Mucosa of rectum (tissue), 2 donors: ENCODE measurements around the gene SMR3B.

Experiments
- H3K27ac ChIP-seq, 2 donors: one replicate each; pipeline ENCODE4 v1.7.0; 2013; ENCODE audit warnings: inconsistent platforms in 2 of 2, low read depth in 2 of 2, low read length in 2 of 2
- H3K27me3 ChIP-seq, 2 donors: one replicate each; pipeline ENCODE4 v1.7.0; 2013; ENCODE audit warnings: low read length in 2 of 2; ENCODE audit not compliant: control insufficient read depth in 2 of 2, insufficient read depth in 2 of 2
- H3K36me3 ChIP-seq, 2 donors: one replicate each; pipeline ENCODE4 v1.7.0; 2013; ENCODE audit warnings: low read length in 2 of 2; ENCODE audit not compliant: control insufficient read depth in 2 of 2, insufficient read depth in 2 of 2
- H3K4me1 ChIP-seq, 2 donors: one replicate each; pipeline ENCODE4 v1.7.0; 2013; ENCODE audit warnings: low read length in 2 of 2, mild to moderate bottlenecking in 1 of 2; ENCODE audit not compliant: control insufficient read depth in 2 of 2, insufficient read depth in 2 of 2
- H3K4me3 ChIP-seq, 2 donors: one replicate each; pipeline ENCODE4 v1.7.0; 2013; ENCODE audit warnings: low read length in 2 of 2
- H3K9ac ChIP-seq, 2 donors: one replicate each; pipeline ENCODE4 v1.7.0; 2013; ENCODE audit warnings: low read length in 2 of 2, low read depth in 1 of 2, mild to moderate bottlenecking in 1 of 2
- H3K9me3 ChIP-seq, 2 donors: one replicate each; pipeline ENCODE4 v1.7.0; 2013; ENCODE audit warnings: low read length in 2 of 2; ENCODE audit not compliant: control insufficient read depth in 2 of 2
- donor health status: healthy.
- donor health status: Normal muscosa, but diverticular disease.

SMR3B gene

DNA sequence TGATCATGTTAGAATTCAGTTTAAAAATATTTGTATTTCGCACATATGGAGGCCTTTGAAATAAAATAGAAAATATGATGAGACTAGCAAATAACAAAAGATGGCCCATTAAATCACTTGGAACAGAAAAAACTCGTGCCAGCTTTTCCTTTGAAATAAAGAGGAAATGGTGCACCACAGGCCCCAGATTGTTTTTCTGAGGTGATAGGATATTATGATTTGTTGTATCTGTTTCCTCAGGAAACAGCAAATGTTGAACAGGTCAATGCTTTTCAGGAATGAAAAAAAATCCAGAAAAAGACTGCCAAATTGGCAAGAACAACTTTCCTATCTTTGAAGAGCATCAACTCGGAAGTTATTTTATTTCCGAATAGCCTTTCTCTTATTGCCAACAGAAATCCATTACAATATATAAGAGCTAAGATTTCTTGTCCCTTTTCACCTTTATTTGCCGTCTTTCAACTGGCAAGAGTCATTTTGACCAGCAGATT, at the start of gene SMR3B:
SMR3B (plus strand) TSS at position 441 of the 491 bp plus-strand sequence. CDS start 1,380 bp downstream, outside the sequence.
- H3K36me3 ChIP-seq: no peaks in the 10 kb centered on the region
- H3K27ac ChIP-seq: no peak within 1 kb of the TSS
- H3K4me3 ChIP-seq: no peak within 1 kb of the TSS
- H3K27me3 ChIP-seq: no peaks in the 10 kb centered on the region
- no peaks in the 10 kb centered on the region for H3K9me3 ChIP-seq
- H3K4me1 ChIP-seq: no peaks in the 10 kb centered on the region
- no peak within 1 kb of the TSS for H3K9ac ChIP-seq

DNA sequence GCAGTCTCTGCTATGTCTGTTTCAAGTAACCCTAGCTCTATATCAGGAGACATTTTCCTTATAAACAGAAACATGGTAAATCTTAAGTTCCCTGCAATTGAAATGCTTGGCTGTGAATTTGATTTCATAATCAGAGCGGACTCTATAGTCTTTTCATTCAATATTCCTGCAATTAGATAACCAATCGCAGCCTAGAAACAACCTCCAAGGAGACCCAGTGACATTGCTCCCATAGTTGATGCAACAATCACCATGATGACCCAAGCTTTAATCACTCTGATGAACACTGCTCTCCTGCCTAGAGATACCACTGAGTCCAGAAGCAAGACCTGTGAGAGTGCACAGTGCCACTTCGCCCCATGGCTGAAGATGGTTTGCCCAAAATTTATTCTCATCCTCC, 48.2 kb upstream of the SMR3B start, which contains the start of gene CABS1:
CABS1 (plus strand) TSS at position 301 of the 400 bp plus-strand sequence; CDS start at position 360, 59 bp downstream.
- Histone ChIP-seq H3K9me3 (no peaks in the 10 kb centered on the region), H3K36me3 (no peaks in the 10 kb centered on the region), H3K4me3 (no peak within 1 kb of the TSS), H3K9ac (no peak within 1 kb of the TSS), H3K27ac (no peak within 1 kb of the TSS), H3K27me3 (no peaks in the 10 kb centered on the region), H3K4me1 (no peaks in the 10 kb centered on the region)

DNA sequence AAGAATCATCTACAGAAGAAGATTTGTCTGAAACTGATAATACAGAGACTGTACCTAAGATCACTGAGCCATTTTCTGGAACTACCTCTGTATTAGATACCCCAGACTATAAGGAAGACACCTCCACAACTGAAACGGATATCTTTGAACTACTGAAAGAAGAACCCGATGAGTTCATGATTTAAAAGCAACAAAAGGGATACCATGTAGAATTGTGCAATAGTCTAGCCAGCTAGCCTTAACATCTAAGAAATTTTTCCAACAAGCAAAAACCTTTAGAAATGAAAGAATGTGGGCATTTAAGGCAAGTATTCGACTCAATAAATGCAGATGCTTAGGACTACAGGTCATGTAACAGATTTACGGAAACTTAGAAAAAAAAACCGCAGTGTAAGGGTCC, 46.9 kb upstream of the SMR3B start:
- Histone ChIP-seq H3K9me3 (no peaks in the 10 kb centered on the region), H3K9ac (no peak overlapping the region), H3K27me3 (no peaks in the 10 kb centered on the region), H3K4me1 (no peaks in the 10 kb centered on the region), H3K4me3 (no peak overlapping the region), H3K27ac (no peak overlapping the region), H3K36me3 (no peaks in the 10 kb centered on the region)

DNA sequence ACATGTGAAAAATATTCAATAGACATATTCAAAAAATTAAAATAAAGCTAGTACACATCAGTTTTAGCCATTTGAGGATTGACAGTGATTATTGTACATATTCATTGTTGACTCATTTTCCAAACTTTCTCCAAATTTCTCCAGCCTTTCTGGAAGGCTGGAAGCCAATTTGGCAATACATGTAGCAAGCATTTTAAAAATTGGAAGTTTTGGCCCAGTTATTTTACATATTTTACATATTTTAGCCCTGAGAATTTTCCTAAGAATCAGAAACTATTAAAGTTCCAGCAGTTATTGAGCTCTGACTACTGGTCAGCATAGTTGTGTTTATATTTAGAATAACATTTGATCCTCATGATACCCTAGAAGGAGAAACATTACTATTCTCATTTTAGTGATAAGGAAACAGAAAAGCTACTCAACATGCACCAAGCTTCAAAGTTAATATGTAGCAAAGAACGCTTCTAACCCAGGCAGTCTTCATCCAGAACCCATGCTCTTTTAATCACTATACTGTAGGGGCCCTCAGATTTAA, 45.0 kb upstream of the SMR3B start:
- Histone ChIP-seq H3K36me3 (no peaks in the 10 kb centered on the region), H3K27ac (no peak overlapping the region), H3K9me3 (no peaks in the 10 kb centered on the region), H3K4me1 (no peaks in the 10 kb centered on the region), H3K4me3 (no peak overlapping the region), H3K9ac (no peak overlapping the region), H3K27me3 (no peaks in the 10 kb centered on the region)

DNA sequence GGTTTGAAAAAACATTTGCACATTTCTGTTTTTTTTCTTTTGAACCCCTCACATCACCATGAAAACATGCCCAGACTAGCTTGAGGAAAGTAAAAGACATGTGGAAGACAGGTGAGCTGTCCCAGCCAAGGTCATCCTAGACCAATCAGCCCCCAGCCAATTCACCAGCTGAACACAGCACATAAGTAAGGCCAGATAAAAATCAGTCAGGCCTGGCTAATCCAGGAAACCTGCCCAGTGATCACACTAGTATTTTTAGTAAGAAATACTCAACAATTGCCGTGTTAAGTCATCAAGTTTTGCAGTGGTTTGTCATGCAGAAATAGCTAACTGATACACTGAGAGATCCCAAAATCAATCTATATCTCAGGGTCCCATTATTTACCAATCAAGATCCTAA, 26.7 kb upstream of the SMR3B start:
- Histone ChIP-seq H3K4me1 (no peaks in the 10 kb centered on the region), H3K4me3 (no peak overlapping the region), H3K27me3 (no peaks in the 10 kb centered on the region), H3K36me3 (no peaks in the 10 kb centered on the region), H3K27ac (no peak overlapping the region), H3K9ac (no peak overlapping the region), H3K9me3 (no peaks in the 10 kb centered on the region)

DNA sequence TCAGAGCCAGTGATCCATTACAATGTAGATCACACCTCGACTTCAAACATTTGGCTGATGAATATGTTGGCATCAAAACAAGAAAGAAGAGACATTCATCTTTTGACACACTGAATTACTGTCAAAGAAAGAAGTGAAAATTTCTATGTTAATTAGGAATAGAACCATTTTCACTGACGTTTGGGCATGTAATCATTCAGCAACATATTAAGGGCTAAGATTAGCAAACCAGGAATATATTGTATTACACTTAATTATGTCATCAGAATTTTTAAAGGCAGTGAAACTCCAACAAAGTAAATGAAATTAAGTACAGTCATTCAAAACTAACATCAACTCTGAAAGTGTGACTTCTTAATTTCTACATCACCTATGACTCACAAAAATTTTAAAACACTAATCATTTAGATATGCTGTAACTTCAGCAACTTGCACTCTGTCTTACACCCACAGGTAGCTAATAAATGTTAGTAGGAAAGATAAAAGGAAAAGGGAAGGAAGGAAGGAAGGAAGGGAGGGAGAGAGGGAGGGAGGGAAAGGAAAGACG, 23.7 kb upstream of the SMR3B start:
- Histone ChIP-seq H3K27me3 (no peaks in the 10 kb centered on the region), H3K36me3 (no peaks in the 10 kb centered on the region), H3K9me3 (no peaks in the 10 kb centered on the region), H3K27ac (no peak overlapping the region), H3K4me1 (no peaks in the 10 kb centered on the region), H3K4me3 (no peak overlapping the region), H3K9ac (no peak overlapping the region)

- Histone ChIP-seq H3K36me3 (no peaks in the 10 kb centered on the region), H3K9me3 (no peaks in the 10 kb centered on the region), H3K27me3 (no peaks in the 10 kb centered on the region), H3K4me1 (no peaks in the 10 kb centered on the region), H3K27ac (no peak within 1 kb of the TSS), H3K4me3 (no peak within 1 kb of the TSS), H3K9ac (no peak within 1 kb of the TSS)
Measured at GRCh38 chr4:70360460-70360859, 22.5 kb upstream of the SMR3B start, which contains the start of gene SMR3A. Gene SMR3A, plus strand, starts transcription at chr4:70360760. Its CDS starts 1,356 bp downstream, at chr4:70362116.

DNA sequence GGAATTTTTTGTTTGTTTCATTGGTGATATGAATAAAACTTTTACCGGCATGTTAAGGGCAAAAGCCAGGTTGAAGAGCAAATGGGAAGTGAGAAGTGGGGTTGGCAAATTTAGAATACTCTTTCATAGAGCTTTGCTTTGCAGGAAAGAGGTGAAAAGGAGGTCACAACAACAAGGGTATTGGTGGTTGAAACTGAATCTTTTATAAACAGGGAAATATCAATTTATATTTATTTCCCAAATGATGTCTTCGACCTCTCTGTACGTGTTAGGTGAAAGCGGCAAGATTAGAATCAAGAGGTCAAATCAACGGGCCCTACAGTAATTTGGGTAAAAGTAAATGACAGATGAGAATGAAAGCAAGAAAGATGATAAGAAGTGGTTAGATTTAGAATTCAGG, 18.9 kb upstream of the SMR3B start:
- Histone ChIP-seq H3K36me3 (no peaks in the 10 kb centered on the region), H3K4me3 (no peak overlapping the region), H3K4me1 (no peaks in the 10 kb centered on the region), H3K27me3 (no peaks in the 10 kb centered on the region), H3K27ac (no peak overlapping the region), H3K9me3 (no peaks in the 10 kb centered on the region), H3K9ac (no peak overlapping the region)

DNA sequence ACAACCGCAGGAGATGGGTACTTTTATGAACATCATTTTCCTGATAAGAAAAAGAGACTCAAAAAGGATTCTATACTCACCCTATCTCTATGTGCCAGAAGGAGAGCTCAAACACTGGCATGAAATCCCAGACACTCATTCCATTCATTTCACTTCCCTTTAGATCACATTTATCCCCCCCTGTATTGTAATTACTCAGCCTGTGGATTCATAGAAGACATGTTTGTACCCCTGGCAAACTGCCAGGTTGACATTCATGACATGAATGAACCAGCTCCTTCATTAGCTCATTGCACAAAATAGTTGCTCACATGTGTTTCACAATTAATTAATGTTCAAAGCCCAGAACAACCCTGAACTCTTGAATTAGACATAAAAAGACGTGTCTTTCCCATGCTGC, 17.5 kb upstream of the SMR3B start:
- no peaks in the 10 kb centered on the region for H3K9me3 ChIP-seq

DNA sequence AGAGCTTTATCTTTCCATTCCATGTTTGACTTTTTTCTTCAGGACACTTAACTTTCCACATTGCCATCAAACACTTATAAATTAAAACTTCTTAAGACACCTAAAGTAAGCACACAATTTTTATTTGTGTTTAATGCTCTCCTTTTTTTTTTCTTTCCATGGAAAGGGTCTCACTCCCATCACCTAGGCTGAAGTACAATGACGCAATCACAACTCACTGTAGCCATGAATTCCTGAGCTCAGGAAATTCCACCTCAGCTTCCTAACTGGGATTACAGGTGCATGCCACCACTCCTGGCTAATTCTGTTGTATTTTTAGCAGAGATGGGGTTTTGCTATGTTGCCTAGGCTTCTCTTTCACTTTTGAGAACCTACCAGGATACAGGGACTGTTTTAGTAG, 15.1 kb upstream of the SMR3B start:
- H3K9me3 ChIP-seq: no peaks in the 10 kb centered on the region
- no peaks in the 10 kb centered on the region for H3K36me3 ChIP-seq
- H3K4me3 ChIP-seq: no peak overlapping the region
- no peaks in the 10 kb centered on the region for H3K27me3 ChIP-seq
- no peak overlapping the region for H3K27ac ChIP-seq
- H3K4me1 ChIP-seq: no peaks in the 10 kb centered on the region
- H3K9ac ChIP-seq: no peak overlapping the region

More for the DNA sequence above, 17.5 kb upstream of the SMR3B start:
- Histone ChIP-seq H3K4me1 (no peaks in the 10 kb centered on the region), H3K9ac (no peak overlapping the region), H3K27me3 (no peaks in the 10 kb centered on the region), H3K36me3 (no peaks in the 10 kb centered on the region), H3K4me3 (no peak overlapping the region), H3K27ac (no peak overlapping the region)
